Memory B cell (primary cell): ENCODE results near the gene NEK10.

Experiments
- ATAC-seq: fragments of 150-1000 bp; cut with Tn5 transposase; 2 replicates; pipeline ENCODE4 v1.10.0; 2021; ENCODE audit warnings: low read depth, mild to moderate bottlenecking, moderate library complexity
- DNase-seq, 2 donors: peaks; one replicate each; pipeline ENCODE4 v3.0.0; 2022; ENCODE audit warnings: low spot score in 2 of 2
- H3K27ac Mint-ChIP-seq: one replicate; pipeline ENCODE4 v1.8.0; 2022; ENCODE audit warnings: mild to moderate bottlenecking, moderate library complexity, mixed read lengths
- H3K27me3 Mint-ChIP-seq: one replicate; pipeline ENCODE4 v1.8.0; 2022; ENCODE audit warnings: mixed read lengths
- H3K36me3 Mint-ChIP-seq: one replicate; pipeline ENCODE4 v1.8.0; 2022; ENCODE audit warnings: mild to moderate bottlenecking, mixed read lengths
- H3K4me1 Mint-ChIP-seq: one replicate; pipeline ENCODE4 v1.8.0; 2022; ENCODE audit warnings: mixed read lengths
- H3K4me3 Mint-ChIP-seq: one replicate; pipeline ENCODE4 v1.8.0; 2022; ENCODE audit warnings: mild to moderate bottlenecking, moderate library complexity, mixed read lengths
- H3K9me3 Mint-ChIP-seq: one replicate; pipeline ENCODE4 v1.8.0; 2022; ENCODE audit warnings: mixed read lengths

Gene NEK10

DNA sequence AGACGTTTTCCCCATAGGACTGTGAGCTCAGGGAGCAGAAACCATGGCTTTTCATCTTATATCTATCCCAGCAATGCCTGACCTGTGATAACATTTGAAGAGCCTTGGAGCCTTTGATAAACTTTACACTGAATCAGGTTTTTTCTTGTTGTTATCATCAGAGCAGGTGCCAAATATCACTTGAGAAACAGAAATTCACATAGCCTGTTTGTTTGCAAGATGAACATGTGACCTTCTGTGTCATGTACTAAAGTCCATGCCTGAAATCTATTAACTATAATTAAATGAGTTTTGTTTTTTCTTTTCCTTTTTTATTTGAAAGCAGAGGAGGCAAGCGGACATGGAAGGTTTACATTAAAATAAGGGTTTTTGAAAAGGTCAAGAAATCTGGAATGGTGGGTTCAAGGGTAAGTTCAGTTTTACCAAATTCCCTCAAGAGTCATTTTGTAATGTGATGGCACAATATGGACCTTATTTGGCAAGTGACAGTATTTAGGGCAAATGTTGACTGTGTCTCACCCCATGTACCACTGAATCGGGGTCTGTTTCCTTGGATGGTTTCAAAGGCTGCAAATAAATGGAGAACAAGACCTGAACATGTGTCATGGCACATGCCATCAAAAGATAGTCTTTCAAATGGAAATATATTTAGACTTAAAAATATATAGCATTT lies 90.7 kb downstream of the NEK10 start:
- Mint-ChIP-seq H3K27me3 (peaks cover 3% of the 10 kb centered on the region), H3K27ac (no peak overlapping the region), H3K4me3 (no peak overlapping the region), H3K4me1 (no peaks in the 10 kb centered on the region), H3K9me3 (peaks cover 7% of the 10 kb centered on the region), H3K36me3 (peaks cover 3% of the 10 kb centered on the region)
- no peak for DNase-seq
- ATAC-seq, result no peak

DNA sequence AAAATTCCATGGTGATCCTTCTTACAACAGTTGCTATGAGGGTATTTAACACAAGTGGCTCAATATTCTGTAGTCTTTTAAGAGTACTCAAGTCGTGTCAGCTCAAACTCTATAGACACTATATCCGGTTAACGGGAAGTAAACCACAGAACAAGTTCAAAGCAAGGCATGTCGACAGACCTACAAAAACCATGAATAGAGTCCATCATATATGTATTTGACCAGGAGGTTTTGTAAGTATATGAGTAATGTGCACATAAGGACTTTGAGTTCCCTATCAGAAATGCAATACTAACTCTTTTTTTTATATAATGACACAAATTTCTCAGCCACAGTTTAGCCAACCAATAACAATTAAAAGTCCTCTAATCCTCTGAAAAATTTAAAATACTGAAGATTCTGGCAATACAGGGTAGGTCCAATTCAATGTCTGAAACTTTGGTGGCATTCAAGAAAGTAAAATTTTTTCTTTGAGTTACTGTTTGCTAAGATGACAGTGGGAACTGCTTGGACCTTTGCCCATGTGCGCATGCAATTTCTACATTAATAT lies 93.7 kb downstream of the NEK10 start:
- no peaks in the 10 kb centered on the region for H3K36me3 Mint-ChIP-seq
- H3K9me3 Mint-ChIP-seq, result no peaks in the 10 kb centered on the region
- no peak overlapping the region for H3K27ac Mint-ChIP-seq
- peaks cover 3% of the 10 kb centered on the region for H3K27me3 Mint-ChIP-seq
- ATAC-seq, result no peak
- H3K4me3 Mint-ChIP-seq, result no peak overlapping the region
- DNase-seq, result no peak
- no peaks in the 10 kb centered on the region for H3K4me1 Mint-ChIP-seq

DNA sequence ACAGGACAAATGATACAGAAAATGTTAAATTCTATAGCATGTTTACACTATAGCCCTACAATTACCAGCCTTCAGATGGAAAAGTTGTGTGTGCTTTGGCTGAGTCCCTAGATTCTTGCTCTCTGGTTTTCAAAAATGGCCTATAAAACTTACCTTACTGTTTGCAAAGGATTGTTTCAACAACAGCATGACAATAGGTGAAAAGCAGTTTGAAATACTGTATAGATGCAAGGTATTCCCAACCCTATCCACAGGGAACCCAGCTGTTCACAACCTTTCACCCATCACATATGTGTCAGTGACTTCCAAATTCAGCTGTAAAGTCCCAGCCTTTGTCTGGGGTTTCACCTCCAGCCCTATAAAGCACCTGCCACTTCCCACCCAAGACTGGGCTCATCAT lies 97.3 kb downstream of the NEK10 start:
- ATAC-seq, result no peak
- peaks cover 1% of the 10 kb centered on the region for H3K9me3 Mint-ChIP-seq
- H3K27me3 Mint-ChIP-seq, result peaks cover 3% of the 10 kb centered on the region
- H3K4me3 Mint-ChIP-seq, result no peak overlapping the region
- no peak for DNase-seq
- no peaks in the 10 kb centered on the region for H3K4me1 Mint-ChIP-seq
- H3K36me3 Mint-ChIP-seq, result peaks cover 7% of the 10 kb centered on the region
- H3K27ac Mint-ChIP-seq, result no peak overlapping the region

DNA sequence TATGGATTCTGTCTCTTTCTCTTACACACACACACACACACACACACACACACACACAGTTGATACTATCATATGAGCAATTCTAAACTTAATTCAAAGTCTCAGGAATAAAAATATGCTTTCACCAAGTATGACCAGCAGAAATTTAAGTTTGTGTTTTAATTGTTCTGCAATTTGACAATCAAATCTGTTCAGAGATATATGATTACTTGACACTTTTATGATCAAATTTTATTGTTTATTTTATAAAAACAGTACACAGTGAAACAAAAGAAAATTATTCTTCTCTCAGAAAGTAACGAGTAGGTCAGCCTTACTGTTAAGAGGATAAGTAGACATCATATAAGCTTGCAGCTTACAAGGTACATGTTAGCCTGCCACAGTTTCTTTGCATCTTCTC lies 114.3 kb downstream of the NEK10 start:
- DNase-seq, result no peak
- no peak for ATAC-seq
- Mint-ChIP-seq H3K27ac (no peak overlapping the region), H3K4me1 (no peaks in the 10 kb centered on the region), H3K27me3 (peaks cover 2% of the 10 kb centered on the region), H3K9me3 (no peaks in the 10 kb centered on the region), H3K36me3 (no peaks in the 10 kb centered on the region), H3K4me3 (no peak overlapping the region)

DNA sequence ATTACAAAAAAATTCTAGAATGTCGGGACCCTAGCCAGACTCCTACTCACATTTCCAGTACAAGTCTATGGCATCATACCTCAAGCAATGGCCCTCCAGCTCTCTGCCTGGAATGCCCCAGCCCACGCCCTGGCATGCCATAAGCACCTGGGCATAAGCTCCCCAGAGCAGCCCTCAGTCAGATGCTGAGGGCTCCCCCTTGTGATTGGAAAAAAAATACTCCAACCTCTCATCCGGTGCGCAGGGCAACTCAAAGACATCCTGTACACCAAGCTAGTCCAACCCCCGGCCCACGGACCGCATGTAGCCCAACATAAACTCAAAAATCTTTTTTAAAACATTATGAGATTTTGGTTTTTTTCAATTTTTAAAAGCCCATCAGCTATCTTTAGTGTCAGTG lies 115.4 kb downstream of the NEK10 start:
- ATAC-seq (no peak), DNase-seq (no peak)
- no peak overlapping the region for H3K4me3 Mint-ChIP-seq
- no peaks in the 10 kb centered on the region for H3K4me1 Mint-ChIP-seq
- peaks cover 2% of the 10 kb centered on the region for H3K27me3 Mint-ChIP-seq
- no peak overlapping the region for H3K27ac Mint-ChIP-seq
- peaks cover 4% of the 10 kb centered on the region for H3K9me3 Mint-ChIP-seq
- no peaks in the 10 kb centered on the region for H3K36me3 Mint-ChIP-seq

DNA sequence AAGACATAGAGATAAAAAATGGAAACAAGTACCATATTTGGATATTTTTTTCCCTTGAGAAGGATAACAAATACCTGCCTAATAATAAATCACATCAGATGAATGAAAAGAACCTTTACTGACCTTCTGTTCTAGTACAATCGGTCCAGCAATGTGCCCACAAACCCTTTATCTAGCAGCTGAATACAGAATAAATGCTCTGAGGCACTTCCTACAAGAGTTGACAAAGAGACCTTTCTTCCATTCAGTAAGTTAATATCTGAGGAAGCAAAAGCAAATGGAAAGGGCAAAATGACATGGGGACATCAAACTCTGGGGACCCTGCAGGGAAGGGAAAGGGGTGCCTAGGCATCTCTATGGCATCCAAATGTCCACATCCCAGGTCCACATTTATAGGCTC lies 115.8 kb downstream of the NEK10 start:
- Mint-ChIP-seq H3K36me3 (no peaks in the 10 kb centered on the region), H3K4me1 (no peaks in the 10 kb centered on the region), H3K9me3 (peaks cover 4% of the 10 kb centered on the region), H3K27me3 (peaks cover 2% of the 10 kb centered on the region), H3K27ac (no peak overlapping the region), H3K4me3 (no peak overlapping the region)
- DNase-seq (no peak), ATAC-seq (no peak)

DNA sequence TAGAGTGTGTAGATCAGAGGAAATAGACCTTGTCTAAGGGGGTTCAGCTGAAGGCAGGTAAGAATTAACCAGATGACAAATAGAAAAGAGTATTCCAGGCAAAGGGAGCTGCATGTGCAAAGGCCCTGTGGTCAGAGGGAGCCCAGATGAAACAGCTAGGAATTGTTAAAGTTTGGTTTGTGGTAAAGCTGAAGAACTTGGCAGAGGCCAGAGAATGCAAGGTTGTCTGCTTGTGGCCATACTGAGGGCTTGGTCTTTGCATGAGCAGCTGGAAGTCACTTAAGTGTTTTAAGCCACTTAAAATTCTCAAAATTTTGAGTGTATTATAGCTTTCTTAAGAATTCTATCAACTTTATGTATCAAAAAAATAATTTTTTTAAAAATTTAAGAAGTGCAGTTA lies 116.5 kb downstream of the NEK10 start:
- no peak overlapping the region for H3K4me3 Mint-ChIP-seq
- H3K9me3 Mint-ChIP-seq, result peaks cover 5% of the 10 kb centered on the region
- no peak overlapping the region for H3K27ac Mint-ChIP-seq
- H3K36me3 Mint-ChIP-seq, result no peaks in the 10 kb centered on the region
- no peaks in the 10 kb centered on the region for H3K4me1 Mint-ChIP-seq
- DNase-seq (no peak), ATAC-seq (no peak)
- H3K27me3 Mint-ChIP-seq, result peaks cover 2% of the 10 kb centered on the region

DNA sequence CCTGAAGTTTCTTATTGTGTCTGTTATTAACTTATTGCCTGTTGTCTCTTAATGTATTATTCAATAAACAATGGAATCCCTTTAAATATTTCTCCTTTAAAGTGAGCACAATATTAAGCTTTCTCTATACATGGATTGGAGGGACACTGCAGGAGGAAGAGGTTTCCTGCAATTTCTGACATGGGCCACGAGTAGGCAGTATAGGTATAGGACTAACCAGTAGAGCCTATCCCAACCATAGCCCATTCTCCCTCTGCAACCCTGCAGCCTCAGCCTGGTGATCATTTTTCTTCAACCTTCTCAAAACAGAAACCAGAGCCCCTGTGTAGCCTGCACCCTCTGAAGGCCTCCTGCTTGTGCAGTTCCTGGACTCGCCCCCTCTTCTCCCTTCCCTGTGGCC lies 124.8 kb downstream of the NEK10 start:
- DNase-seq (no peak), ATAC-seq (no peak)
- Mint-ChIP-seq H3K36me3 (no peaks in the 10 kb centered on the region), H3K27ac (no peak overlapping the region), H3K27me3 (no peaks in the 10 kb centered on the region), H3K9me3 (peaks cover 9% of the 10 kb centered on the region), H3K4me1 (no peaks in the 10 kb centered on the region), H3K4me3 (no peak overlapping the region)

DNA sequence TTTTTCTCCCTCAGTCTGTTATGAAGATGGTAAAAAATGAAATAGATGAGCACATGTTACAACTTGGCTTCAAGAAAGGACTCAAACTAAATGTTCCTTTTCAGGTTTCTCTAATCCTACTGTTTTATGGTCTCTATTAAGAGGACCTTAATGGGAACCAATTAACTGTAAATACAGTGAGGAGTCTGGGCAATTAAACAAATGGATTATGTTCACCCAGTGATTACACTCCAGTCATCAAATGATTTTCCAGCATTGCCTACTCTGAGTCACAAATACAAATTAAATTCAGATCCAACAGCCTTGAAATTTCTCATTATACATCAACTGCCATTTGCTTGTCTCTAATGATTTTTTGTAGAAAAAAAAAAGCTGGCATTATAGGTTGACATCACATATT lies 129.2 kb downstream of the NEK10 start:
- DNase-seq (no peak), ATAC-seq (no peak)
- H3K4me3 Mint-ChIP-seq, result no peak overlapping the region
- H3K27ac Mint-ChIP-seq, result no peak overlapping the region
- no peaks in the 10 kb centered on the region for H3K36me3 Mint-ChIP-seq
- H3K27me3 Mint-ChIP-seq, result no peaks in the 10 kb centered on the region
- H3K4me1 Mint-ChIP-seq, result no peaks in the 10 kb centered on the region
- H3K9me3 Mint-ChIP-seq, result peaks cover 23% of the 10 kb centered on the region

DNA sequence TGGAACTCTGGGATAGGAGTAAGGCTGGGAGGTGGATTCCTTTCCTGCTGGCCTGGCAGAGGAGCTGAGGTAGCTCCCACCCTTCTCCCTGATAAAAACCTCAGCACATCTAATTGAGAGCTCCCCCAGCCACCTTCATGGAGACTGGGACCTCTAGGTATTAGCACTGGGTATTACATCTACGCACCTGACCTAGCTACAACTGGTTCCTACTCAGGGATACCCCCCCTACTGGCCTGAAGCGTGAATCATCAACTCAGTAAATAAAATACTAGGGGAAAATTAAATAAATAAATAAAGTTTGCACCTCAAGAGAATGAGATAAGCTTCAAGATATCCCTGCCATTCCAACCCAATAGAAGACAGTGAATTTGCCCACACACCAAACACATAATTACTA lies 140.4 kb downstream of the NEK10 start:
- ATAC-seq, result no peak
- Mint-ChIP-seq H3K9me3 (peaks cover 4% of the 10 kb centered on the region), H3K27ac (no peak overlapping the region), H3K4me3 (no peak overlapping the region), H3K36me3 (no peaks in the 10 kb centered on the region), H3K4me1 (no peaks in the 10 kb centered on the region), H3K27me3 (no peaks in the 10 kb centered on the region)
- no peak for DNase-seq

DNA sequence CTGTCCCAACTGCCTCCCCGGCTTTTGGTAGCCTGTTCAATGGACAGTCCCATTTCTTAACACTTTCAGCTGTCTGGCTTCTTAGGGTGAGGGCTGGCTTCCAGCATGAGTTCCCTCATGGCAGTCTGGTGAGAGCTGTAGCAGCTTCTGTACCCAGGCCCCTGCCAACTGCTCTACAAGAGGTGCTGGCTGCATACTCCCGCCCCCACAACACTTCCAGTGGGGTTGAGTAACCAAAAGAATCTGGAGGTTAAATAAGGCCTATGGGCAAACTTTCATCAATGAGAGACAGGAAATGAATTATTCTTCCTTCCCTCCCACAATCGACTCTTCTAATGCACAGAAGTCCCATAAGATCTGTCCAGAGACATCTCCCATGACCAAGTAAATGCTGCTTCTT lies 145.0 kb downstream of the NEK10 start:
- ATAC-seq, result no peak
- Mint-ChIP-seq H3K27ac (no peak overlapping the region), H3K4me1 (no peaks in the 10 kb centered on the region), H3K36me3 (no peaks in the 10 kb centered on the region), H3K27me3 (no peaks in the 10 kb centered on the region), H3K4me3 (no peak overlapping the region), H3K9me3 (no peaks in the 10 kb centered on the region)
- no peak for DNase-seq

DNA sequence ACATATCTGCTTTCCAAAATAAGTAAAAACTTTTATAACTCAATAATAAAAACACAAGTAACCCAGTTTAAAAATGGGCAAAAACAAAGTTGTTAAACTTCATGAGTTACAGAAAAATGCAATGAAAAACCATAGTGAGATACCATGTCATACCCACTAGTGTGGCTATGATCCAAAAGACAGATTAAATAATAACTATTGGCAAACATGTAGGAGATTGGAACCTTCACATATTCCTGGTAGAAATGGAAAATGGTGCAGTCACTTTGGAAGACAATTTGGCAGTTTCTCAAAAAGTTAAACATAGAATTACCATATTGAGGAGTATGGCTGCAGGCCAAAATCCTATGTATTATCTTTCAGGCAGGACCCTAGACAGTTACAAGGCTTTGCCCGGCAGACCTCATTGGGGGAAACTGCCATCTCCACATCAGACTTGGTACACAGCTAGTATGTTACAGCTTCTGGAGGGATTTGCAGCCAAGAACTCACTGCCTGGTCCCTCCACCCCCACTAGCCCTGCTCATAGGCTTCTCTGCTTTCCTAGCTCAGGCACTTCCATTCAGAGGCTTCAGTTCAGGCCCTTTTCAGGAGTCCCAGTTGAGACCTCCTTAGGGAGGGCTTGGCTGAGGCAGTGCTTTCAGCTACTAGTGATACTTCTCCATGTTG lies 147.8 kb downstream of the NEK10 start:
- Mint-ChIP-seq H3K27me3 (peaks cover 2% of the 10 kb centered on the region), H3K4me3 (no peak overlapping the region), H3K27ac (no peak overlapping the region), H3K9me3 (no peaks in the 10 kb centered on the region), H3K4me1 (no peaks in the 10 kb centered on the region), H3K36me3 (no peaks in the 10 kb centered on the region)
- DNase-seq (no peak), ATAC-seq (no peak)

DNA sequence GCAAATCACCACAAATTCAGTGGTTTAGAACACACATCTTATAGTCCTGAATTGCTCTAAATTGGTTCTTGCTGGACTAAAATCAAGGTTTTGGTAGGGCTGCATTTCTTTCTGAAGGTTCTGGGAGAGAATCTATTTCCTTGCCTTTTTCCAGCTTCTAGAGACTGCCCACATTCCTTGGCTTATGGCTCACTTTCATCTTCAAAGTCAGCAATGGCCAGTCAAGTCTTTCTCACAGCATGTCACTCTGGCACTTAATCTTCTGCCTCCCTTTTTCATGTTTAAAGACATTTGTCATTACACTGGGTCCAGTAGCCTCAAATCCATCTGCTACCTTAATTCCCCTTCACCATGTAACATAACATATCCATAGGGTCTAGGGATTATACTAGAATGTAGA lies 149.0 kb downstream of the NEK10 start:
- Mint-ChIP-seq H3K36me3 (no peaks in the 10 kb centered on the region), H3K4me1 (no peaks in the 10 kb centered on the region), H3K9me3 (no peaks in the 10 kb centered on the region), H3K27ac (no peak overlapping the region), H3K4me3 (no peak overlapping the region), H3K27me3 (peaks cover 2% of the 10 kb centered on the region)
- no peak for ATAC-seq
- DNase-seq, result no peak

DNA sequence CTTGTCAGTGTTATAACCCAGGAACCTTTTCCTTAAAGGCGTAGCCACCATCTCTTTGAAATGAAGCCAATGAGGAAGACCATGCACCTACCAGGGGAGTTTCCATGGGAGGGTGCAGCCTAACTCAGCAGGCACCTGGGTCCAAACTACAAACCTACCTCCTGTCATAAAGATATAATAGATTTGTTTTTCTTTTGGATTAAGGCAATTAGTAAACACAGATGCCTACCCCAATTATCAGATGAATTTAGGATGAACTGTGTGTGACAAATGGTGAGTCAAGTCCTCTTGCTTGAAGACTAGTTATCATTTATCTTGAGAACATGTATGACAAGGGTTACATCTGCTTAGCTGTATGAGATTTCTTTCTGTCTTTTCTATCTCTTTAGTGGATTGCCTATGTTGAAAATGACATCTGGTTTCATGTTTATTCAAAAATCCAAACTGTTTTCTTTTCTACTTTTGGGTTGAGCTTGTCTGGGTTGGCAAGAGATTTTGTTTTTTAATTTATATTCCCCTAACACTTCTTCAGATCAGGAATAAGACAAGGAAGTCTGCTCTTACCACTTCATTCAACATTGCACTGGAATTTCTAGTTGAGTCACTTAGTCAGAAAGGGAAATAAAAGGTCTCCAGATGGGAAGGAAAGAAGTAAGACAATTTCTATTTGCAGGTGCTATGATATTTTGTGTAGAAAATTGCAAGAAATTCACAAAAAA lies 149.9 kb downstream of the NEK10 start:
- no peaks in the 10 kb centered on the region for H3K4me1 Mint-ChIP-seq
- peaks cover 2% of the 10 kb centered on the region for H3K27me3 Mint-ChIP-seq
- no peak for DNase-seq
- no peak overlapping the region for H3K4me3 Mint-ChIP-seq
- no peaks in the 10 kb centered on the region for H3K36me3 Mint-ChIP-seq
- H3K9me3 Mint-ChIP-seq, result no peaks in the 10 kb centered on the region
- ATAC-seq, result no peak
- no peak overlapping the region for H3K27ac Mint-ChIP-seq
